Measurements from ENCODE around the gene MAMDC2. TPM values are rescaled to one million over a fixed set of nuclear protein-coding genes. Genes with fewer than 3 reads are reported as not detected.

Gene MAMDC2
- total and polyA plus RNA-seq, 7 donors, result 0.91 to 11.9 (median 2.2) TPM

- Histone ChIP-seq H3K27ac (no peak overlapping the region), H3K36me3 (ENCODE audit: insufficient read depth in 1 of 2, low read depth in 1 of 2) (no peaks in the 10 kb centered on the region)
Observed at GRCh38 chr9:70125621-70126263, 82.1 kb downstream of the MAMDC2 start.

GRCh38 chr9:70127036-70127435 is 83.4 kb downstream of the MAMDC2 start:
- intact Hi-C loops (cut with DNase I), result loop anchor here in 1 of 2 donors (10.0 kb wide), 1 partner anchor 488 kb away; no protein-coding TSS in a partner anchor
- Histone ChIP-seq H3K27me3 (ENCODE audit: insufficient read depth in 3 of 3, low read length in 2 of 3) (no peaks in the 10 kb centered on the region), H3K36me3 (ENCODE audit: insufficient read depth in 1 of 2, low read depth in 1 of 2) (no peaks in the 10 kb centered on the region), H3K4me1 (peaks cover 21% of the 10 kb centered on the region), H3K27ac (no peak overlapping the region), H3K4me3 (no peak overlapping the region), H3K9me3 (no peaks in the 10 kb centered on the region)
- ATAC-seq (no peak), DNase-seq (no peak)
- TF ChIP-seq CTCF (IDR thresholded peaks at IDR 0.05), result no peak
- WGBS, 3 donors, result 66 to 91% (median 74%) methylated on average over 6 of the region's 6 CpGs

More at GRCh38 chr9:70125621-70126263, 82.1 kb downstream of the MAMDC2 start:
- DNase-seq, result no peak
- TF ChIP-seq CTCF (IDR thresholded peaks at IDR 0.05), result no peak
- intact Hi-C loops (cut with DNase I), result loop anchor here in 1 of 2 donors (10.0 kb wide), 1 partner anchor 489 kb away; no protein-coding TSS in a partner anchor
- Histone ChIP-seq H3K4me3 (no peak overlapping the region), H3K27me3 (ENCODE audit: insufficient read depth in 3 of 3, low read length in 2 of 3) (no peaks in the 10 kb centered on the region), H3K4me1 (peaks cover 19% of the 10 kb centered on the region), H3K9me3 (no peaks in the 10 kb centered on the region)
- no peak for ATAC-seq
- 82 to 86% (median 84%) methylated on average over 4 of the region's 4 CpGs for WGBS, 3 donors

GRCh38 chr9:70127540-70128416 is 84.1 kb downstream of the MAMDC2 start:
- peaks cover 25% of the 10 kb centered on the region for H3K4me1 ChIP-seq
- H3K27me3 ChIP-seq (ENCODE audit: insufficient read depth in 3 of 3, low read length in 2 of 3), result no peaks in the 10 kb centered on the region
- intact Hi-C loops (cut with DNase I), result loop anchor here in 1 of 2 donors (10.0 kb wide), 1 partner anchor 487 kb away; no protein-coding TSS in a partner anchor
- no peak overlapping the region for H3K27ac ChIP-seq
- TF ChIP-seq CTCF (IDR thresholded peaks at IDR 0.05), result no peak
- no peak for ATAC-seq
- no peak overlapping the region for H3K4me3 ChIP-seq
- no peak for DNase-seq
- H3K9me3 ChIP-seq, result no peaks in the 10 kb centered on the region
- H3K36me3 ChIP-seq (ENCODE audit: insufficient read depth in 1 of 2, low read depth in 1 of 2), result no peaks in the 10 kb centered on the region
- 73 to 84% (median 82%) methylated on average over 7 of the region's 7 CpGs for WGBS, 3 donors

- peaks cover 25% of the 10 kb centered on the region for H3K4me1 ChIP-seq
- no peak for TF ChIP-seq CTCF (IDR thresholded peaks at IDR 0.05)
- intact Hi-C loops (cut with DNase I), result loop anchor here in 1 of 2 donors (10.0 kb wide), 1 partner anchor 105 kb away; no protein-coding TSS in a partner anchor
- H3K27ac ChIP-seq, result peak overlapping the region; percentile 58
- no peaks in the 10 kb centered on the region for H3K36me3 ChIP-seq (ENCODE audit: insufficient read depth in 1 of 2, low read depth in 1 of 2)
- WGBS, 3 donors, result 79 to 87% (median 81%) methylated on average over 2 of the region's 2 CpGs
- H3K9me3 ChIP-seq, result no peaks in the 10 kb centered on the region
- no peaks in the 10 kb centered on the region for H3K27me3 ChIP-seq (ENCODE audit: insufficient read depth in 3 of 3, low read length in 2 of 3)
- DNase-seq (no peak), ATAC-seq (no peak)
- H3K4me3 ChIP-seq, result no peak overlapping the region
Observed at GRCh38 chr9:70130266-70130665, 86.6 kb downstream of the MAMDC2 start.

All from psoas muscle (tissue), 8 donors.